ENCODE data around the gene IL1RAPL1.

Gene IL1RAPL1

GRCh38 chrX:28586981-28587551 lies at the start of gene IL1RAPL1:
Gene IL1RAPL1, plus strand, starts transcription at chrX:28587446.
- DNase-seq (ENCODE audit: low read depth in 3 of 3, low spot score in 1 of 3) = no peak

GRCh38 chrX:28542791-28543190 lies 44.5 kb upstream of the IL1RAPL1 start:
- DNase-seq (ENCODE audit: low read depth in 3 of 3, low spot score in 1 of 3) = no peak

- no peak for DNase-seq (ENCODE audit: low read depth in 3 of 3, low spot score in 1 of 3)
Observed at GRCh38 chrX:28549838-28550237, 37.4 kb upstream of the IL1RAPL1 start.

GRCh38 chrX:28550331-28550872 lies 36.8 kb upstream of the IL1RAPL1 start:
- DNase-seq (ENCODE audit: low read depth in 3 of 3, low spot score in 1 of 3) = no peak

GRCh38 chrX:28552322-28552721 lies 34.9 kb upstream of the IL1RAPL1 start:
- no peak for DNase-seq (ENCODE audit: low read depth in 3 of 3, low spot score in 1 of 3)

- no peak for DNase-seq (ENCODE audit: low read depth in 3 of 3, low spot score in 1 of 3)
Observed at GRCh38 chrX:28552882-28553829, 34.1 kb upstream of the IL1RAPL1 start.

GRCh38 chrX:28576117-28576516 lies 11.1 kb upstream of the IL1RAPL1 start:
- DNase-seq (ENCODE audit: low read depth in 3 of 3, low spot score in 1 of 3) = no peak

GRCh38 chrX:28581522-28581921 lies 5.7 kb upstream of the IL1RAPL1 start:
- DNase-seq (ENCODE audit: low read depth in 3 of 3, low spot score in 1 of 3) = no peak

GRCh38 chrX:28582511-28582910 lies 4.7 kb upstream of the IL1RAPL1 start:
- no peak for DNase-seq (ENCODE audit: low read depth in 3 of 3, low spot score in 1 of 3)

GRCh38 chrX:28584025-28584424 lies 3.2 kb upstream of the IL1RAPL1 start:
- no peak for DNase-seq (ENCODE audit: low read depth in 3 of 3, low spot score in 1 of 3)

- DNase-seq (ENCODE audit: low read depth in 3 of 3, low spot score in 1 of 3) = no peak
Observed at GRCh38 chrX:28585767-28586166, 1.5 kb upstream of the IL1RAPL1 start.

- DNase-seq (ENCODE audit: low read depth in 3 of 3, low spot score in 1 of 3) = no peak
Observed at GRCh38 chrX:28586286-28586685, 960 bp upstream of the IL1RAPL1 start.

- no peak for DNase-seq (ENCODE audit: low read depth in 3 of 3, low spot score in 1 of 3)
Observed at GRCh38 chrX:28589046-28589445, 1.8 kb downstream of the IL1RAPL1 start.

- DNase-seq (ENCODE audit: low read depth in 3 of 3, low spot score in 1 of 3) = no peak
Observed at GRCh38 chrX:28590396-28590795, 3.1 kb downstream of the IL1RAPL1 start.

- no peak for DNase-seq (ENCODE audit: low read depth in 3 of 3, low spot score in 1 of 3)
Observed at GRCh38 chrX:28591542-28591941, 4.3 kb downstream of the IL1RAPL1 start.

GRCh38 chrX:28595346-28595745 lies 8.1 kb downstream of the IL1RAPL1 start:
- DNase-seq (ENCODE audit: low read depth in 3 of 3, low spot score in 1 of 3) = no peak

- DNase-seq (ENCODE audit: low read depth in 3 of 3, low spot score in 1 of 3) = no peak
Observed at GRCh38 chrX:28599957-28600356, 12.7 kb downstream of the IL1RAPL1 start.

- DNase-seq (ENCODE audit: low read depth in 3 of 3, low spot score in 1 of 3) = no peak
Observed at GRCh38 chrX:28609003-28609402, 21.8 kb downstream of the IL1RAPL1 start.

GRCh38 chrX:28609917-28610613 lies 22.8 kb downstream of the IL1RAPL1 start:
- no peak for DNase-seq (ENCODE audit: low read depth in 3 of 3, low spot score in 1 of 3)

- no peak for DNase-seq (ENCODE audit: low read depth in 3 of 3, low spot score in 1 of 3)
Observed at GRCh38 chrX:28610746-28611145, 23.5 kb downstream of the IL1RAPL1 start.

GRCh38 chrX:28613558-28613957 lies 26.3 kb downstream of the IL1RAPL1 start:
- DNase-seq (ENCODE audit: low read depth in 3 of 3, low spot score in 1 of 3) = no peak

GRCh38 chrX:28625223-28625622 lies 38.0 kb downstream of the IL1RAPL1 start:
- no peak for DNase-seq (ENCODE audit: low read depth in 3 of 3, low spot score in 1 of 3)

Measured in stimulated activated CD4-positive, alpha-beta T cell treated with anti-CD3 and anti-CD28 coated beads, TNF-alpha, amount 100 ng/mL, for 1 hour (primary cell).